SK-N-MC (cell line): ENCODE measurements around the gene TTI1.

Experiments
- DNase-seq: peaks from one replicate; pipeline ENCODE4 v3.0.0-alpha.2; 2011; ENCODE audit warnings: low read depth, low spot score
- H3K27ac ChIP-seq: fragments of 200-600 bp; sonication (generic); 2 replicates; pipeline ENCODE4 v1.5.1; 2016; ENCODE audit warnings: mixed run types
- H3K36me3 ChIP-seq: fragments of 200-600 bp; sonication (generic); 2 replicates; pipeline ENCODE4 v1.6.1; 2017; ENCODE audit warnings: antibody characterized with exemption, low read length, mixed read lengths; ENCODE audit not compliant: insufficient read depth
- H3K4me3 ChIP-seq: fragments of 200-600 bp; sonication (generic); 2 replicates; pipeline ENCODE4 v1.5.1; 2016
- H3K9ac ChIP-seq: fragments of 200-600 bp; sonication (generic); 2 replicates; pipeline ENCODE4 v1.8.0; 2017; ENCODE audit warnings: mixed run types, mixed read lengths; ENCODE audit not compliant: insufficient read length
- H3K9me3 ChIP-seq: fragments of 200-600 bp; sonication (generic); 2 replicates; pipeline ENCODE4 v1.6.1; 2017; ENCODE audit warnings: low read depth, mild to moderate bottlenecking, antibody characterized with exemption, low read length, moderate library complexity, mixed read lengths
- EZH2 ChIP-seq: fragments of 200-600 bp; sonication (generic); IDR thresholded peaks from one replicate; pipeline ENCODE4 v1.6.1; 2017; ENCODE audit warnings: antibody characterized with exemption
- FOXP2 ChIP-seq: optimal IDR thresholded peaks from 2 replicates; pipeline ENCODE3; 2011; ENCODE audit warnings: mild to moderate bottlenecking, moderate library complexity; ENCODE audit not compliant: insufficient read depth; ENCODE audit errors: extremely low read length, control extremely low read depth
- POLR2AphosphoS5 ChIP-seq: IDR thresholded peaks from 2 replicates; pipeline ENCODE4 v1.6.1; 2012; ENCODE audit warnings: mild to moderate bottlenecking, low read depth, low read length, borderline replicate concordance

TTI1 gene

GRCh38 chr20:37981568-37981967 is 51.7 kb downstream of the TTI1 start:
- H3K36me3 ChIP-seq: peaks cover 16% of the 10 kb centered on the region
- H3K27ac ChIP-seq: no peak overlapping the region
- no peak overlapping the region for H3K9ac ChIP-seq
- H3K9me3 ChIP-seq: no peaks in the 10 kb centered on the region
- no peak overlapping the region for H3K4me3 ChIP-seq
- no peak for TF ChIP-seq EZH2
- TF ChIP-seq POLR2AphosphoS5: no peak
- no peak for TF ChIP-seq FOXP2
- no peak for DNase-seq

- no peaks in the 10 kb centered on the region for H3K9me3 ChIP-seq
- H3K9ac ChIP-seq: no peak overlapping the region
- no peak overlapping the region for H3K4me3 ChIP-seq
- TF ChIP-seq FOXP2: no peak
- TF ChIP-seq POLR2AphosphoS5: no peak
- TF ChIP-seq EZH2: no peak
- H3K27ac ChIP-seq: no peak overlapping the region
- H3K36me3 ChIP-seq: peaks cover 14% of the 10 kb centered on the region
- DNase-seq: no peak
Measured at GRCh38 chr20:37980876-37981275, 52.4 kb downstream of the TTI1 start.

GRCh38 chr20:37980383-37980782 is 52.9 kb downstream of the TTI1 start:
- no peak overlapping the region for H3K9ac ChIP-seq
- no peak for DNase-seq
- H3K9me3 ChIP-seq: no peaks in the 10 kb centered on the region
- no peak overlapping the region for H3K4me3 ChIP-seq
- H3K27ac ChIP-seq: no peak overlapping the region
- TF ChIP-seq FOXP2 (no peak), EZH2 (no peak), POLR2AphosphoS5 (no peak)
- H3K36me3 ChIP-seq: peaks cover 14% of the 10 kb centered on the region

- Histone ChIP-seq H3K36me3 (peaks cover 14% of the 10 kb centered on the region), H3K9ac (no peak overlapping the region), H3K9me3 (no peaks in the 10 kb centered on the region), H3K27ac (no peak overlapping the region), H3K4me3 (no peak overlapping the region)
- TF ChIP-seq EZH2 (no peak), FOXP2 (no peak), POLR2AphosphoS5 (no peak)
- DNase-seq: no peak
Measured at GRCh38 chr20:37979021-37979985, 54.0 kb downstream of the TTI1 start.

- Histone ChIP-seq H3K27ac (no peak overlapping the region), H3K9me3 (no peaks in the 10 kb centered on the region), H3K4me3 (no peak overlapping the region), H3K9ac (no peak overlapping the region), H3K36me3 (peaks cover 5% of the 10 kb centered on the region)
- DNase-seq: no peak
- TF ChIP-seq EZH2: no peak
- no peak for TF ChIP-seq FOXP2
- TF ChIP-seq POLR2AphosphoS5: no peak
Measured at GRCh38 chr20:37977786-37978185, 55.5 kb downstream of the TTI1 start.

GRCh38 chr20:37977338-37977737 is 55.9 kb downstream of the TTI1 start:
- no peak overlapping the region for H3K9ac ChIP-seq
- TF ChIP-seq POLR2AphosphoS5 (no peak), FOXP2 (no peak), EZH2 (no peak)
- H3K27ac ChIP-seq: no peak overlapping the region
- H3K9me3 ChIP-seq: no peaks in the 10 kb centered on the region
- peaks cover under 1% of the 10 kb centered on the region; the same call in 1 of the 2 replicates for H3K36me3 ChIP-seq
- no peak overlapping the region for H3K4me3 ChIP-seq
- no peak for DNase-seq

GRCh38 chr20:37976887-37977286 is 56.4 kb downstream of the TTI1 start:
- no peak for DNase-seq
- Histone ChIP-seq H3K36me3 (no peaks in the 10 kb centered on the region), H3K9ac (no peak overlapping the region), H3K9me3 (no peaks in the 10 kb centered on the region), H3K4me3 (no peak overlapping the region), H3K27ac (no peak overlapping the region)
- TF ChIP-seq EZH2 (no peak), POLR2AphosphoS5 (no peak), FOXP2 (no peak)

GRCh38 chr20:37973059-37973910 is 60.0 kb downstream of the TTI1 start:
- Histone ChIP-seq H3K9ac (no peak overlapping the region), H3K4me3 (no peak overlapping the region), H3K36me3 (no peaks in the 10 kb centered on the region), H3K9me3 (no peaks in the 10 kb centered on the region), H3K27ac (no peak overlapping the region)
- DNase-seq: no peak
- TF ChIP-seq EZH2 (no peak), POLR2AphosphoS5 (no peak)

- H3K4me3 ChIP-seq: no peak overlapping the region
- no peak for TF ChIP-seq POLR2AphosphoS5
- TF ChIP-seq FOXP2: no peak
- no peak for TF ChIP-seq EZH2
- no peak for DNase-seq
- H3K9ac ChIP-seq: no peak overlapping the region
- H3K27ac ChIP-seq: no peak overlapping the region
- no peaks in the 10 kb centered on the region for H3K36me3 ChIP-seq
- no peaks in the 10 kb centered on the region for H3K9me3 ChIP-seq
Measured at GRCh38 chr20:37972256-37973058, 60.8 kb downstream of the TTI1 start.
